Panc1 (cell line): ENCODE measurements around the gene CHST15. TPM values are rescaled to one million over a fixed set of nuclear protein-coding genes. Genes with fewer than 3 reads are reported as not detected.

Experiments used
- ATAC-seq: fragments of 200-7000 bp; cut with Tn5 transposase; 2 replicates; pipeline ENCODE4 v1.9.1; 2020; ENCODE audit warnings: mild to moderate bottlenecking, moderate library complexity
- BruUV-seq: library from RNA; stranded (reverse); fragments of 400-500 nt; replicated peaks from 2 replicates; lab custom pipeline; 2021; lab: Mats Ljungman, UMichigan
- CTCF ChIA-PET: fragments of 300-600 bp; sonication (Branson Sonifier 250); formaldehyde crosslinking; loops from one replicate; lab custom pipeline; 2022; ENCODE audit warnings: antibody characterized with exemption; lab: Charles Lee
- POLR2A ChIA-PET: fragments of 300-600 bp; sonication (Branson Sonifier 250); formaldehyde crosslinking; loops from one replicate; lab custom pipeline; 2022; ENCODE audit warnings: antibody characterized with exemption; lab: Charles Lee
- DNase-seq: peaks from one replicate; pipeline ENCODE4 v3.0.0-alpha.2; 2010; ENCODE audit warnings: low read depth, low spot score
- H3K27ac ChIP-seq: 2 replicates; pipeline ENCODE4 v1.5.1; 2011; ENCODE audit warnings: mild to moderate bottlenecking, low read length, inconsistent platforms
- H3K27me3 ChIP-seq: fragments of 200-500 bp; sonication (Bioruptor generic); 2 replicates; pipeline ENCODE4 v1.6.0; 2014; ENCODE audit warnings: low read length, inconsistent platforms; ENCODE audit not compliant: control insufficient read depth, insufficient read depth
- H3K36me3 ChIP-seq: fragments of 200-500 bp; sonication (Bioruptor generic); 2 replicates; pipeline ENCODE4 v1.5.1; 2014; ENCODE audit warnings: inconsistent platforms, mild to moderate bottlenecking, low read length, moderate library complexity; ENCODE audit not compliant: control insufficient read depth, insufficient read depth
- H3K4me1 ChIP-seq: 2 replicates; pipeline ENCODE4 v1.5.1; 2011; ENCODE audit warnings: inconsistent platforms, mild to moderate bottlenecking, low read length, moderate library complexity; ENCODE audit not compliant: control insufficient read depth, insufficient read depth
- H3K4me3 ChIP-seq, 2 experiments: 2 replicates each; pipeline ENCODE4 v1.5.1; 2011 to 2012; ENCODE audit warnings: low read depth in 2 of 2, low read length in 2 of 2, mild to moderate bottlenecking in 2 of 2, inconsistent platforms in 1 of 2, moderate library complexity in 1 of 2
- H3K9me3 ChIP-seq: fragments of 200-500 bp; sonication (Bioruptor generic); 2 replicates; pipeline ENCODE4 v1.5.1; 2014; ENCODE audit warnings: low read depth, mild to moderate bottlenecking, inconsistent platforms, low read length, moderate library complexity; ENCODE audit not compliant: control insufficient read depth, insufficient read depth
- CTCF ChIP-seq: fragments of 450-650 bp; IDR thresholded peaks from 2 replicates; pipeline ENCODE4 v1.5.1; 2017; ENCODE audit warnings: mild to moderate bottlenecking
- POLR2AphosphoS5 ChIP-seq: IDR thresholded peaks from 2 replicates; pipeline ENCODE4 v1.6.1; 2012; ENCODE audit warnings: mild to moderate bottlenecking, low read depth, low read length, moderate library complexity
- REST ChIP-seq, 2 experiments: IDR thresholded peaks; 2 replicates each; pipeline ENCODE4 v1.6.1; 2011 to 2012; ENCODE audit warnings: low read depth in 2 of 2, control low read depth in 1 of 2, low read length in 1 of 2, mild to moderate bottlenecking in 1 of 2, moderate library complexity in 1 of 2; ENCODE audit not compliant: insufficient read depth in 1 of 2
- SIN3A ChIP-seq: IDR thresholded peaks from 2 replicates; pipeline ENCODE4 v1.6.1; 2012; ENCODE audit warnings: low read depth, mild to moderate bottlenecking, low read length, moderate library complexity, borderline replicate concordance; ENCODE audit not compliant: insufficient read depth
- TCF7L2 ChIP-seq: IDR thresholded peaks from 2 replicates; pipeline ENCODE4 v1.6.1; 2011; ENCODE audit warnings: mild to moderate bottlenecking, low read depth, low read length, inconsistent platforms
- in situ Hi-C: cut with HindIII; loops from 2 replicates; pipeline ENCODE4 v1.10.0; 2016; ENCODE audit warnings: low sequenced_read_pairs, low pct_unique_long_range_greater_than_20kb
- intact Hi-C: fragments of 100-400 bp; cut with micrococcal nuclease; formaldehyde crosslinking; loops from one replicate; pipeline ENCODE4 v1.10.0; 2022; ENCODE audit not compliant: unreplicated experiment
- total RNA-seq: library from RNA; stranded (reverse); gene quantifications from one replicate; pipeline ENCODE4 v1.2.1, GENCODE V29; 2021; ENCODE audit not compliant: unreplicated experiment

The CHST15 gene
- total RNA-seq, 1 experiment from 2014 or later: 33.2 TPM

- ATAC-seq: no peak
- Histone ChIP-seq H3K4me1 (peaks cover 27% of the 10 kb centered on the region), H3K27me3 (no peaks in the 10 kb centered on the region), H3K27ac (peak overlapping the region; percentile 30; the same call in 1 of the 2 replicates), H3K36me3 (no peaks in the 10 kb centered on the region), H3K4me3 (no peak overlapping the region), H3K9me3 (no peaks in the 10 kb centered on the region)
- ChIA-PET POLR2A (no interaction called here), CTCF (interaction anchor here (1.0 kb wide), 1 partner anchor 10 kb away, joined by 3 read pairs; no protein-coding TSS in a partner anchor)
- no TSS peak for BruUV-seq
- intact Hi-C loops: no loop called here
- in situ Hi-C loops: no loop called here
- no peak for DNase-seq
- TF ChIP-seq TCF7L2 (no peak), SIN3A (no peak), CTCF (no peak)
Observed at GRCh38 chr10:124084708-124085107, 8.7 kb downstream of the CHST15 start.

- ATAC-seq: no peak
- in situ Hi-C loops (no loop called here), intact Hi-C loops (no loop called here)
- ChIA-PET POLR2A (no interaction called here), CTCF (interaction anchor here (1.1 kb wide), 1 partner anchor 68 kb away, joined by 3 read pairs; no protein-coding TSS in a partner anchor)
- H3K9me3 ChIP-seq: no peaks in the 10 kb centered on the region
- H3K36me3 ChIP-seq: no peaks in the 10 kb centered on the region
- no peak for TF ChIP-seq CTCF
- TF ChIP-seq SIN3A: no peak
- no peak for TF ChIP-seq POLR2AphosphoS5
- no peak for TF ChIP-seq REST (IDR thresholded peaks at IDR 0.05; ENCODE audit: insufficient read depth in 1 of 2, low read depth in 2 of 2, low read length in 1 of 2)
- no peak for TF ChIP-seq TCF7L2
- peaks cover 24% of the 10 kb centered on the region for H3K4me1 ChIP-seq
- no TSS peak for BruUV-seq
- H3K27me3 ChIP-seq: no peaks in the 10 kb centered on the region
- H3K4me3 ChIP-seq: no peak overlapping the region
- no peak for DNase-seq
- H3K27ac ChIP-seq: no peak overlapping the region
Observed at GRCh38 chr10:124083740-124084397, 9.5 kb downstream of the CHST15 start.
